ENCODE results near the gene PRRC2B.

Gene PRRC2B

DNA sequence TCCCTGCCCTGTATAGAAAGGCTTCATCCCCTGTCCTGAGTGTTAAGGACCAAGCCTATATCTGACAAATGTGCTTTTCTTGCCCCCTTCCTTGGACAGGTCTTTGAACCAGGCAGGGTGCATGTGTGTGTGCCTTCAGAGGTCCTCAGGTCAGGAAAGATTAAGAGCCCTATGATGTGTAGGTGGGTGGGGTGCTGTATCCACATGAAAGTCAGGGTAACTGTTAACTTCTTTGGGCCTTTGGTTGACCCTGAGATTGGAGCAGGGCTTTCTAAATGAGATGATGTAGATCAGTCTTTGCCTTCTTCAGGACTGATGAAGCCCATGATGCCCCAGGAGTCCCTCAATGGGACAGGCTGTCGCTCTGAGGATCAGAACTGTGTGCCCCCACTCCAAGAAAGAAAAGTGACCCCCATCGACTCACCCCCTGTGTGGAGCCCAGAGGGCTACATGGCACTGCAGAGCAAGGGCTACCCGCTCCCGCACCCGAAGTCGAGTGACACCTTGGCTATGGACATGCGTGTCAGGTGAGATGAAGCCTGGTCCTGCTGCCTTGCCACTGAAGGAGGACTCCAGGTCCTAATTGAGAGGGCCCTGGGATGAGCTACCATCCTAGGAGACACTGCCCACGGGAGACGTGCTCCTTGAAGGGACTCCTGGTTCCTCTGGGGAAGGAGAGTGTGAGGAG is 79.5 kb downstream of the PRRC2B start:
- DNase-seq = no peak

DNA sequence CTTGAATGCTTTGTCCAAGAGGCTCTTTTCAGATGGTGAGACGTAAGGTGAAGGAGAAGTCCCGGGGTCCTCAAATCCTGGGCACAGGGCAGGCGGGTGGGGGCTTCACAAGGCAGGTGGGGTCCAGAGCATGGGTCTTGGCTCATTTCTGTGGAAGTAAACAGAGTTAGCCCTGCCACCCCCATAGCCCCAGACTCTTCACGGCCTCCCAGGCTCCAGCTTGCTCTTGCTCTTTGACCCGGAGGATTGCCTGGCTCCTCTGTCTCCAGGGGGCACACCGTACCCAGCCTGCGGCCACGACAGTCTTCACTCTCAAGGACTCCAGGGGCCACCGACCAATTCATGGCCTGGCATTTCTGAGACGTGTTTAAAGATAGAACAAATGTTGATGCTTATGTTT is 80.0 kb downstream of the PRRC2B start:
- no peak for DNase-seq

DNA sequence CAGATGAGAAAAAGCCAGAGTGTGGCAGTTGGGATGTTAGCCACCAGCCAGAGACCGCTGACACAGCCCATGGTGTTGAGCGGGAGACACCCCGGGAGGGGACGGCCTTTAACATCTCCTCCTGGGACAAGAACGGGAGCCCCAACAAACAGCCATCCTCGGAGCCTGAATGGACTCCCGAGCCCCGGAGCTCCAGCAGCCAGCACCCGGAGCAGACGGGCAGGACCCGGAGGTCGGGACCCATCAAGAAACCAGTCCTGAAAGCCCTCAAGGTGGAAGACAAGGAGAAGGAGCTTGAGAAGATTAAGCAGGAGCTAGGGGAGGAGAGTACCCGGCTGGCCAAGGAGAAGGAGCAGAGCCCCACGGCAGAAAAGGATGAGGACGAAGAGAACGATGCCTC is 80.8 kb downstream of the PRRC2B start:
- DNase-seq = no peak

DNA sequence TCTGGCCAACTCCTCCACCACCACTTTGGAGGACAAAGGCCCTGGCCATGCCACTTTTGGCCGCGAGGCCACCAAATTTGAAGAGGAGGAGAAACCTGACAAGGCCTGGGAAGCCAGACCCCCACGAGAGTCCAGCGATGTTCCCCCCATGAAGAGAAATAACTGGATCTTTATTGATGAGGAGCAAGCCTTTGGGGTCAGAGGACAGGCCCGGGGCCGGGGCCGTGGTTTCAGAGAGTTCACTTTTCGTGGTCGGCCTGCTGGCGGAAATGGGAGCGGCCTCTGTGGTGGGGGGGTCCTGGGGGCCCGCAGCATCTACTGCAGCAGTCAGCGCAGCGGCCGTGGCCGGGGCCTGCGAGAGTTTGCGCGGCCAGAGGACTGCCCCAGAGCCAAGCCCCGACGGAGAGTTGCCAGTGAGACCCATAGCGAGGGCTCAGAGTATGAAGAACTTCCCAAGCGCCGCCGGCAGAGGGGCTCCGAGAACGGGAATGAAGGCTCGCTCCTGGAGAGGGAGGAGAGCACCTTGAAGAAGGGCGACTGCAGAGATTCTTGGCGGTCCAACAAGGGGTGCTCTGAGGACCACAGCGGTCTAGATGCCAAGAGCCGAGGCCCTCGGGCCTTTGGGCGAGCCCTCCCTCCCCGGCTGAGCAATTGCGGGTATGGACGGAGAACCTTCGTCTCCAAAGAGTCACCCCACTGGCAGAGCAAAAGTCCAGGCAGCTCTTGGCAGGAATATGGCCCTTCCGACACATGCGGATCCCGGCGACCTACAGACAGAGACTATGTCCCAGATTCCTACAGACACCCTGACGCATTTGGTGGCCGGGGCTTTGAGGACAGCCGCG is 81.4 kb downstream of the PRRC2B start:
- DNase-seq = no peak

DNA sequence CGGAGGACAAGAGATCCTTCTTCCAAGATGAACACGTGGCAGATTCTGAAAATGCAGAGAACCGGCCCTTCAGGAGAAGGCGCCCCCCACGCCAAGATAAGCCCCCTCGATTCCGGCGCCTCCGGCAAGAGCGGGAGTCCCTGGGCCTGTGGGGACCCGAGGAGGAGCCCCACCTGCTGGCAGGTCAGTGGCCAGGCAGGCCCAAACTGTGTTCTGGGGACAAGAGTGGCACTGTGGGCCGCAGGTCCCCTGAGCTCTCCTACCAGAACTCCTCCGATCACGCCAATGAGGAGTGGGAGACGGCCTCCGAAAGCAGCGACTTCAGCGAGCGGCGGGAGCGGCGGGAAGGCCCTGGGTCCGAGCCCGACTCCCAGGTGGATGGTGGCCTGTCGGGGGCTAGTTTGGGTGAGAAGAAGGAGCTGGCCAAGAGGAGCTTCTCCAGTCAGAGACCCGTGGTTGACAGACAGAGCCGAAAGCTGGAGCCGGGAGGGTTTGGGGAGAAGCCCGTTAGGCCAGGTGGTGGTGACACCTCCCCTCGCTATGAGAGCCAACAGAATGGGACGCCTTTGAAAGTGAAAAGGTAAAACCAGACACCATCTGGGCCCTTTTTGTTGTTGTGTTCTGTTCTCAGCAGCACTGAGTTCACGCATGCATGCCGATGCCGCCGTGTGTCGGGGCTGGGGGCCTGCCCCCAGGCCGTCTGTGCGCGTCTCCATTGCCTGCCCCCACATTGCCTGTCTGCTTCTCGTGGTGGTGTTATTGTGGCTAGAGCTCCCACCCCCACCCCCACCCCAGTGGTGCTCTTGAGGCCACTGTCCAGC is 82.3 kb downstream of the PRRC2B start:
- no peak for DNase-seq

DNA sequence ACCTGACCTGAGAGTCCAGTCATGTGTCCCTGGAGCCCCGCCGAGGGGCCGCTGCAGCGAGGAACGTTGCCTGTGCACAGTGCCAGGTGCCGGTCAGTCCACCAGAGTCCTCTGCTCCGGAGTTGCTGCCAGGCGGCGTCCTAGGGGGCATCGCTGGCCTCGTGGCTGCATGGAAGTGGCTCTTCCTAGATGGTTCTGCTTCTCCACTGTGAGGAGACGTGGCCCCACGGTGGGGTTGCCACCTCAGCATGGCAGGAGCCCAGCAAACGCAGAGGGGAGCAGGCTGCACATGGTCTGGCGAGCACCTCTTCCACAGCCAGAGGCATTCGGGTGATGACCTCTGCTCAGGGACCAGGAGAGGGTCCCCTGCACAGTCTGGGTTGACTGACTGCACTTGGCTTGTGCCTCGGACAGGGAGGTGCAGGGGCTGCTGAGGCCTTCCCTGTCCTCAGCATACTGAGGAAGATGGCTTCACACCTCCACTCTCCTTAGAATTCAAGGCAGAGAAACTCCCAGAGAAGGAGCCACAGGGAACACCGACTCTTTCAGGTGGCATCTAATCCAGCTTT is 83.0 kb downstream of the PRRC2B start:
- DNase-seq = no peak

DNA sequence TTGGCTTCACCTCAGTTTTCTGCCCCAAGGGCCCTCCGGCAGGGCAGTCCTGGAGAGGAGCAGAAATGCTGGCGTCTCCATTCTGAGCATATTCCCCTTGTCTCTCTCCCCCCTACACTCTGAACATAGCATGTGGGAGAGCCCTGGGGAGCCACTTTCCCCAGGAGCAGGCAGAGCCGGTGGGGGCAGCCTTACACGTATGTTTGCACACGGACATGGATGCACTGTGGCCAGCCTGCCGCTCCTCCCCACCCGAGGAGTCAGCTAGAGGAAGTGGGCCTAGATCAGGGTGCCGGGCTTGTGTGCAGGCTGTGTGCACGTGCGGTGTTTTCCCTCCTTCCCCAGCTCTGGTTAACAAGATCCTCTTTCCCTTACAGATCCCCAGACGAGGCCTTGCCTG is 83.5 kb downstream of the PRRC2B start:
- DNase-seq = no peak

DNA sequence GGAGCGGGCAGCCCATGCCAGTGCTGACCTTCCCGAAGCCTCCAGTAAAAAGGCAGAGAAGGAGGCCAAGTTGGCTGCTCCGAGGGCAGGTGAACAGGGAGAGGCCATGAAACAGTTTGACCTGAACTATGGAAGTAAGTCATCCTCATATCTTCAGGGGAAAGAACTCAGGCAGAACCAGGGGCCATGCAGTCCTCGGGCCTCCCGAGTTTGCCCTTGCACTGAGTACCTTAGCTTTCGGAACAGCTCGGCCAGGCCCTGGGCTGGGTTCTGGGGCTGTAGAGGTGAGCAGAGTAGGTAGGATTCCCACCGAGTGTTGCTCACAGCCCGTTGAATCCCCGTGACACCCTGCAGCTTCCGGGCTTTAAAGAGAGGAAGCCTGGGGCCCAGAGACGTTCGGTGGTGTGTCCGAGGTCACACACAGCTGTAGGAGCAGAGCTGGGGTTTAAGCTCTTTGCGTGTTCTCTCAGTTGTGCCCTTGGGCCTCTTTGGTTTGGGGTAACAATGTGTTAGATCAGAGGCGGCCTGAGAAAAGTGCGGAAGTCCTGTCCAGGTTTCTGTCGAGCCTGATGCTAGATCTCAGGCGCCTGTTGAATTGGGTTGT is 84.0 kb downstream of the PRRC2B start:
- DNase-seq = no peak

DNA sequence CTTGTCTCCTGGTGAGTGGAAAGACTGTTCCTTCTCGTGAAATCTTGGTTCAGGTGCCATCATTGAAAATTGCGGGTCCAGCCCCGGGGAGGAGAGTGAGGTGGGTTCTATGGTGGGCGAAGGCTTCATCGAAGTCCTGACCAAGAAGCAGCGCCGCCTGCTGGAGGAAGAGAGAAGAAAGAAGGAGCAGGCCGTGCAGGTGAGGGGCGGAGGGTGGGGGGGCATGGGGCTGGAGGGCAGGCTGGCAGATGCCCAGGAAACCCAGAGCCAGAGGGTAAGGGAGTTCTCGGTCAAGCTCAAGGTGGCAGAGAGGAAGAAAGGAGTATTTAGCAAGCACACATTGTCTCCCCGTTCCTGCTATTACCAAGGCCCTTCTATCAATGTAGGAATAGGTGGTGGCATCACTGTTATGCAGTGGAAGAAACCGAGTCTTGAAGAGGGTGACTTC is 84.6 kb downstream of the PRRC2B start:
- peak; percentile 12 to 48 (median 41) for DNase-seq

DNA sequence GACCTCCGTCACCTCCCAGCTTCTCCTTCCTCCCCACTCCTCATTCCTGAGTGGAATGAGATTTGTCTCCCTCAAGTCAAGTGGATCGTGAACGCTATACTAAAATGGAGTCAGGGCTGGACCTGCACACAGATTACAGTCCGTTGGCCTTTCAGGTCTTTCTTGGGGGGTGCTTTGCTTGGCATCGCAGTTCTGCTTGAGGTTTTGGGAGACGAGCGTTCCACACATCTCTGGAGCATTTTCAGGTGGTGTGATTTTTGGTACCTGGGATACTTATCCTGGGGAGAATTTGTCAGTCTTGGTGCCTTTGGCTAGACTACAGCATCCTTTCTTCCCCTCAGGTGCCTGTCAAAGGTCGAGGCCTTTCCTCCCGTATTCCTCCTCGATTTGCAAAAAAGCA is 85.0 kb downstream of the PRRC2B start:
- no peak for DNase-seq

DNA sequence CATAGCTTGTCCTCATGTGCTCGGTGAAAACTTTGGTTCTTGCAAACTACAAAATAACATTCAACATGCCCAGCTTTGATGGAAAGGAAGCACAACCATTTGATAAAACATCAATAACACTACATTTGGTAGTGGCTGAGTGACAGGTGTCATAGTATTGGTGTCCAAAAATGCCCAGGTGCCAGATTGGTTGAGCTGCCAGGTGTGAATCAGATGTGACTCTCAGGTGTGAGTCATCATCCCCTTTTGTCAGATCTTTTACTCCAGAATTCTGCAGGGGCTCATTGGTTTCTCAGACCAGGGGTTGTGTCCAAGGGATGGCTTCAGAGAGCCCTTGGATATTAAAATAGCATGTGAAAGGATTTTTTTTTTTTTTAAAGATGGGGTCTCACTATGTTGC is 86.4 kb downstream of the PRRC2B start:
- no peak for DNase-seq

DNA sequence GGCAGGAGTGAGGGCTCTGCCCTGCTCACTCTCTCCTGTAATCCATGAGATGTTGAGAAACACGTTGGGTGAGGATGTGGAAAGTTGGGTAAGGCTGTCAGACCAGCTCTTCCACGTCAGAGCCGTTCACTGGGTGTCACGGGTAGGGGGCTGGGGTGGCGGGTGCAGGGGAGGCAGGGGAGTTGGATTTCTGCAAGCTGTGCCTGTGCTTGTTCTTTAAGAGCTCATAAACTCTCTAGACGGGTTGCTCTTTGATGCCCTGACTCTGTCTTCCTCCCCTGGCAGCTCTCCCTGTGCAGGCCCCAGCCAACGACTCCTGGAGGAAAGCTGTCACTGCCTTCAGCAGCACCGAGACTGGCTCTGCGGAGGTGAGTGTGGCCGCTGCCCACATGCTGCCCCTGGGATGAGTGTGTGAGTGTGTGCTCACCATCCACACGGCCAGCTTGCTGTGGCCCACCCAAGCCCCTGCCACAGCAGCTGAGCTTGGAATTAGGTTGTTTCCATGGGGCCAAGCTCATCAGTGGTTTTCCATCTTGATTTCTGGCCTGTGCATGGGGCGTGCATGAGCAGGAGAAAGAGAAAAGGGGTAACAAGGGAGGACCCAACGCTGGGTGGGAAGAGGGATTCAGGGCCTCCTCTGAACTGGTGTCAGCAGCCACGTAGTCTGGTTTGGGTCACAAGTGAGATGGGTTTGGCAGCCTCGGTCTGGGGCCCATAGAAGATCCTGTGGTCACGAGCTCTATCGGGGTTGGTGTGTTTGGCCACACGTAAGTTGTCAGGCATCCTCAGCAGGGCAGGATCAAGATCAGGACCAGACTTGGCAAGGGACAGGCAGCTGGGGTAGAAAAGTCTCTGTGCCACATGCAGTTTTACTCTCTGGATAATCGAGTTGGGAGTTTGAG is 87.8 kb downstream of the PRRC2B start:
- DNase-seq = no peak

DNA sequence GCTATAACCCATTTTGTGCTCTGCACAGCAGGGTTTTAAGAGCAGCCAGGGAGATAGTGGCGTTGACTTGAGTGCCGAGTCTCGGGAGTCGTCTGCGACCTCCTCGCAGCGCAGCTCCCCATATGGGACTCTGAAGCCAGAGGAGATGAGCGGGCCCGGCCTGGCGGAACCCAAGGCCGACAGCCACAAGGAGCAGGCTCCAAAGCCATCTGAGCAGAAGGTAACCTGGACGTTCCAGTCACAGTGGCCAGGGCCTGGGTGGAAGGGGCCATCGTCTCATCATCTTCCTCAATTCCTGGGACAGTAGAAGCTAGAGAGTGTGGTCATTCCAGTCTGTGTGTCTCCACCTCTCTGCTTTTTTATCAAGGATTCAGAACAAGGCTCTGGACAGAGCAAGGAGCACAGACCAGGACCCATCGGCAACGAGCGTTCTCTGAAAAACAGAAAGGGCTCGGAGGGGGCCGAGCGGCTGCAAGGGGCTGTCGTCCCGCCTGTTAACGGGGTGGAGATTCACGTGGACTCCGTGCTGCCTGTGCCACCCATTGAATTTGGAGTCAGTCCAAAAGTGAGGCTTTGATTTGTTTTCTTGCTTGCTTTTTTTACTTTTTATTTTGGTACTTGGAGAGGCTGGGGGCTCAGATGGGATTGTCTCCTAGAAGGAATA is 88.6 kb downstream of the PRRC2B start:
- no peak for DNase-seq

DNA sequence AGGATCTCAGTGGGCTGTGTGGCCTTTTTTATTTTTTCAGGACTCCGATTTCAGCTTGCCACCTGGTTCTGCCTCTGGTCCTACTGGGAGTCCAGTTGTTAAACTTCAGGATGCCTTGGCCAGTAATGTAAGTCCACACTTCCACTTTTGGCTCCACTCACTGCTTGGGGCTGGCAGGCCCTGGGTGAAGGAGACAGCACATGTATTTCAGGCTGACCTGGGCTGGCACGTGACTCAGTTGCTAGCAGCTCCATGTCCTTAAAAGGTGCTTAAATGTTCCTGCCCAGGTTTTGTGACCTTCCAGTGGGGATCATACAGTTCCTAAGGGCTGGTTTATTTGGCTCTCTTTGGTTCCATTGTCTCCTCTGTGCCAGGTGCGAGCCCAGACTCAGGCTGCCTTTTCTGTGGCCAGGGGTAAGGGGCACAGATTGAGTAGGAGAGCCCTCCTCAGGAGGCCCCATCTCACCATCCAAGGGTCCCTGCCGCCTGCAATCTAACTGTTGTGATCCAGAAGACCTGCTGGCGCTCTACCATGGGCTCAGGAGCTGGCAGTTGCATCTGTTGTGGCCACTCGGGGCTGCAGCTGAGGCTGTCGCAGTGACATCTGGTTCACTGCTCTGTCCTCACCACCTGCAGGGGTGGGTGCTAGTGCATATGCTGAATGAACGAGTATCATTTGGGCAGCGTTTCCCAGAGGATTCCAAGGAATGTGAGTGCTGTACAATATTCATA is 89.6 kb downstream of the PRRC2B start:
- DNase-seq = no peak

DNA sequence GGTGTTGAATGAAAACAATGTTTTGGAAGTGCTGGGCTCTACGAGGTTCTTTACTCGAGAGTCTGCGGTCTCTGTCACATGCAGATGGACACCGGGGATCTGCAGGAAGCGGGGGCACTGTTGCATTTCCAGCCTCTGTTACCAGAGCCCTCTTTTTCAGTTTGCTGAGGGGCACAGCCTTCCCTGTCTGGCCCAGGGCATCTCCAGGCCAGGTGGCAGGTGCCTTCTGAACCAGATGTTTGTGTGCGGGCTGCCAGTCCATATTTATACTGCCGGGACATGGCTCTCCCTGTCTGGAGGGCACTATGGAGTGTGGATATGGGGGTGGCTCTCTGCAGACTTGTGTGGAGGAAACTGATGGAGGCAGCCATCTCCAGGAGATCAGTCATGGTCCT is 90.2 kb downstream of the PRRC2B start:
- DNase-seq = no peak

DNA sequence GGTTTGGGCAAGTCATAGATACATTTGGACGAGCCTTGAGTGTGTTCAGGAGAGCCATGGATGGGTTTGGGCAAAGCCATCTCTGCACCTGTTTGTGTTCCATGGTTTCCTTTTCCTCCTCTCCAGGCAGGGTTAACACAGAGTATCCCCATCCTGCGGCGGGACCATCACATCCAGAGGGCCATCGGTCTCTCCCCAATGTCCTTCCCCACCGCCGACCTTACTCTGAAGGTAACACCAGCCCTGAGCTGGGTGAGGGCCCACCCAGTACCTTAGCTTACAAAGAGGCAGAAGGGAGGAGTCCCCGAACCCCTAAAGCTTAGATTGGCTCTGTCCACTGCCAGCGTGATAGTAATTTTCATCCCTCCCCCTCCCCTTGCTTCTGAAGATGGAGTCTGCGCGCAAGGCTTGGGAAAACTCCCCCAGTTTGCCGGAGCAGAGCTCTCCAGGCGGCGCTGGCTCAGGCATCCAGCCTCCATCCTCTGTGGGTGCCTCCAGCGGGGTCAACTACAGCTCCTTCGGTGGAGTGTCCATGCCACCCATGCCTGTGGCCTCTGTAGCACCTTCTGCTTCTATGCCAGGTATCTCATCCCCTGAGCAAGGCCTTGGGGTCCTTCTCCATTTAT is 90.8 kb downstream of the PRRC2B start:
- no peak for DNase-seq

DNA sequence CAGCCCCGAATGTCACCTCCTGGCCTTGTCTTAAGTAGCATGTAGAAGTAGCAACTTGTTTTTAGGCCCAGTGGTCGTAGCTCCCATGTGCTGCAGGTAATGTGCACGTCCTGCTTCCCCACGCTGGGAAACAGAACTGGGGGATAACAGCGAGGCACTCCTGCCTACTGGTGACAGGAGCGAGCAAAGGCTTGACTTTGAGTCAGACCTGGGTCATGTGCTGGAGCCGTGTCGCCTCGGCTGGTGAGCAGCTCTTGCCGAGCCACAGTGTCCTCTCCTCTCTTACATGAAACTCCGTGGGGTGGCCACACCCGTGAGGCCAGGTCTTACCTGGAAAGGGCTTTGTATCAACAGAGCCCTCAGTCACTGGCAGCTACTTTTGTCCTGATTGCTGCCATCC is 91.3 kb downstream of the PRRC2B start:
- no peak for DNase-seq

DNA sequence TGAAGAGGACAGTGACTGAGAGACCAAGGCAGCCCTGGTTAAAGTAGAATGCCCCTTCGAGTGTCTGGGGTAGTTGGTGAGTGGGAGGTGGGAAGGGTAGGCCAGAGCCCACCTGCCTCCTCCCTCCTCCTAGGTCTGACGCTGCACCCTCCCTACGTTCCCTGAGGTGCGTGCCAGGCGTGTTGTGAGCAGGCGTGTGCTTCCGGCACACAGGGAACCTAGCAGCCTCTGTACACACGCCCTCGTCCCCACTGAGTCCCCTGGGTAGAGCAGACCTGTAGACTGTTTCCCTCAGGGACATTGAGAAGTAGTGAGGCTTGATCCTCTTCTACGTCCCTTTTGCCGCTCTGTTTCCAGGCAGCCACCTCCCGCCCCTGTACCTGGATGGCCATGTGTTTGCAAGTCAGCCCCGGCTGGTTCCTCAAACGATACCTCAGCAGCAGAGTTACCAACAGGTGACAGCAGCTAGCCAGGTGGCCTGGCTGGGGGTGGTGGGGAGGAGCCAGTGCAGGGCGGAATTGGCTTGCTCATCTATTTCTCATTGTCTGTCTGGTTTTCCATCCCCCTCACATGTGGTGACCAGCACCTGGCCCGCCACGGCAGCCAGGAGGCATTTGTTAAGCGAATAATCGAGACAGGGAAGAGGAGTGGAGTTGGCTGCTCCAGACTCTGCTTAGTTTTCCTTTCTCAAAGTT is 92.0 kb downstream of the PRRC2B start:
- DNase-seq = no peak

DNA sequence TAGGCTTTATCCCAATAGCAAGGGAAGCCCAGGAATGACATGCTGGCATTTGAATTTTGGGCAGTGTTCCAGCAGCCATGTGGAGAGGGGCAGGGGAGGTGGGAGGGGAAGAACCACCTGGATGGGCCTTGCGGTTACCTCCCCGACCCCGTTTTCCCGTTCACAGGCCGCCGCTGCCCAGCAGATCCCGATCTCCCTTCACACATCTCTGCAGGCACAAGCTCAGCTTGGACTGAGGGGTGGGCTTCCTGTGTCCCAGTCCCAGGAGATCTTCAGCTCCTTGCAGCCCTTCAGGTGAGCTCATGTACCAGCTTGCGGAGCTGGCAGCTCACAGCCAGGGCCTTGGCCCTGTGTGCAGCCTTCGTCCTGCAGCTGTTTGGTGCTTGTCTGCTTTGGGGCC is 93.1 kb downstream of the PRRC2B start:
- no peak for DNase-seq
